ENCODE data around the gene LZTS2. TPM values are rescaled to one million over a fixed set of nuclear protein-coding genes. Genes with fewer than 3 reads are reported as not detected.

LZTS2 gene
- total RNA-seq, 1 donor from 2014 or later, result 52.2 TPM

GRCh38 chr10:100987685-100988049 lies 11.9 kb upstream of the LZTS2 start:
- Mint-ChIP-seq H3K4me1 (ENCODE audit: unreplicated experiment) (peaks cover 20% of the 10 kb centered on the region), H3K27ac (ENCODE audit: unreplicated experiment) (peak overlapping the region; percentile 76), H3K9me3 (ENCODE audit: unreplicated experiment) (no peaks in the 10 kb centered on the region), H3K27me3 (ENCODE audit: unreplicated experiment) (peaks cover 15% of the 10 kb centered on the region), H3K4me3 (ENCODE audit: unreplicated experiment) (peak overlapping the region; percentile 100), H3K36me3 (ENCODE audit: low read depth, unreplicated experiment) (peaks cover 21% of the 10 kb centered on the region)
- DNase-seq (ENCODE audit: low spot score), result no peak
- no peak for TF ChIP-seq CTCF (IDR thresholded peaks at IDR 0.05; ENCODE audit: unreplicated experiment)

DNA sequence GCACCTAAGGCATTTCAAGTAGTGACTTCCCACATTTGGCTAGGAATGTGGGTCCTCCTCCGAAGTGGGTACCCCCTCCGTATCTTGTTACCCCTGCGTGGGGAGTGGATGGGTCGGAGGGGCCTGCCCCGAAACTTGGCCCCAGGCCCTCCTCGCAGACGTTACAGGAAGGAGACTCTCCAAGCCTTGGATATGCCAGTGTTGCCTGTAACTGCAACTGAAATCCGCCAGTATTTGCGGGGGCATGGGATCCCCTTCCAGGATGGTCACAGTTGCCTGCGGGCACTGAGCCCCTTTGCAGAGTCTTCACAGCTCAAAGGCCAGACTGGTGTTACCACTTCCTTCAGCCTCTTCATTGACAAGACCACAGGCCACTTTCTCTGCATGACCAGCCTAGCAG lies 11.4 kb upstream of the LZTS2 start:
- H3K4me1 Mint-ChIP-seq (ENCODE audit: unreplicated experiment), result peaks cover 24% of the 10 kb centered on the region
- H3K4me3 Mint-ChIP-seq (ENCODE audit: unreplicated experiment), result peak overlapping the region; percentile 100
- H3K27me3 Mint-ChIP-seq (ENCODE audit: unreplicated experiment), result peaks cover 13% of the 10 kb centered on the region
- H3K27ac Mint-ChIP-seq (ENCODE audit: unreplicated experiment), result peak overlapping the region; percentile 76
- DNase-seq (ENCODE audit: low spot score), result no peak
- TF ChIP-seq CTCF (IDR thresholded peaks at IDR 0.05; ENCODE audit: unreplicated experiment), result no peak
- H3K9me3 Mint-ChIP-seq (ENCODE audit: unreplicated experiment), result no peaks in the 10 kb centered on the region
- H3K36me3 Mint-ChIP-seq (ENCODE audit: low read depth, unreplicated experiment), result peaks cover 17% of the 10 kb centered on the region

GRCh38 chr10:100989088-100989487 lies 10.5 kb upstream of the LZTS2 start:
- Mint-ChIP-seq H3K4me1 (ENCODE audit: unreplicated experiment) (peaks cover 29% of the 10 kb centered on the region), H3K4me3 (ENCODE audit: unreplicated experiment) (peak overlapping the region; percentile 67), H3K9me3 (ENCODE audit: unreplicated experiment) (no peaks in the 10 kb centered on the region), H3K36me3 (ENCODE audit: low read depth, unreplicated experiment) (peaks cover 17% of the 10 kb centered on the region), H3K27me3 (ENCODE audit: unreplicated experiment) (peaks cover 15% of the 10 kb centered on the region), H3K27ac (ENCODE audit: unreplicated experiment) (no peak overlapping the region)
- DNase-seq (ENCODE audit: low spot score), result no peak
- no peak for TF ChIP-seq CTCF (IDR thresholded peaks at IDR 0.05; ENCODE audit: unreplicated experiment)

- peak; percentile 65 for TF ChIP-seq CTCF (IDR thresholded peaks at IDR 0.05; ENCODE audit: unreplicated experiment)
- peak overlapping the region; percentile 44 for H3K27ac Mint-ChIP-seq (ENCODE audit: unreplicated experiment)
- DNase-seq (ENCODE audit: low spot score), result peak; percentile 38
- H3K36me3 Mint-ChIP-seq (ENCODE audit: low read depth, unreplicated experiment), result peaks cover 16% of the 10 kb centered on the region
- peaks cover 7% of the 10 kb centered on the region for H3K27me3 Mint-ChIP-seq (ENCODE audit: unreplicated experiment)
- H3K9me3 Mint-ChIP-seq (ENCODE audit: unreplicated experiment), result no peaks in the 10 kb centered on the region
- H3K4me3 Mint-ChIP-seq (ENCODE audit: unreplicated experiment), result no peak overlapping the region
- H3K4me1 Mint-ChIP-seq (ENCODE audit: unreplicated experiment), result peaks cover 33% of the 10 kb centered on the region
Observed at GRCh38 chr10:100993986-100994708, 5.5 kb upstream of the LZTS2 start.

GRCh38 chr10:100995181-100995580 lies 4.4 kb upstream of the LZTS2 start:
- no peak overlapping the region for H3K27ac Mint-ChIP-seq (ENCODE audit: unreplicated experiment)
- H3K9me3 Mint-ChIP-seq (ENCODE audit: unreplicated experiment), result no peaks in the 10 kb centered on the region
- no peak for TF ChIP-seq CTCF (IDR thresholded peaks at IDR 0.05; ENCODE audit: unreplicated experiment)
- DNase-seq (ENCODE audit: low spot score), result no peak
- peaks cover 33% of the 10 kb centered on the region for H3K4me1 Mint-ChIP-seq (ENCODE audit: unreplicated experiment)
- H3K36me3 Mint-ChIP-seq (ENCODE audit: low read depth, unreplicated experiment), result peaks cover 16% of the 10 kb centered on the region
- peaks cover 7% of the 10 kb centered on the region for H3K27me3 Mint-ChIP-seq (ENCODE audit: unreplicated experiment)
- H3K4me3 Mint-ChIP-seq (ENCODE audit: unreplicated experiment), result no peak overlapping the region
